Endothelial cell (in vitro differentiated cells): Measurements from ENCODE around the gene PAGE2B. TPM values are rescaled to one million over a fixed set of nuclear protein-coding genes. Genes with fewer than 3 reads are reported as not detected.

ENCODE experiments used
- DNase-seq: peaks from one replicate; pipeline ENCODE4 v3.0.0; 2021; ENCODE audit warnings: low spot score
- H3K27ac Mint-ChIP-seq: one replicate; pipeline ENCODE4 v1.8.0; 2021; ENCODE audit warnings: mixed read lengths, inconsistent platforms; ENCODE audit not compliant: unreplicated experiment
- H3K27me3 Mint-ChIP-seq: one replicate; pipeline ENCODE4 v1.8.0; 2021; ENCODE audit warnings: mild to moderate bottlenecking, moderate library complexity, mixed read lengths, inconsistent platforms; ENCODE audit not compliant: unreplicated experiment
- H3K36me3 Mint-ChIP-seq: one replicate; pipeline ENCODE4 v1.8.0; 2021; ENCODE audit warnings: mild to moderate bottlenecking, low read depth, mixed read lengths, inconsistent platforms; ENCODE audit not compliant: unreplicated experiment
- H3K4me1 Mint-ChIP-seq: one replicate; pipeline ENCODE4 v1.8.0; 2021; ENCODE audit warnings: mild to moderate bottlenecking, mixed read lengths, inconsistent platforms; ENCODE audit not compliant: unreplicated experiment
- H3K4me3 Mint-ChIP-seq: one replicate; pipeline ENCODE4 v1.8.0; 2021; ENCODE audit warnings: mild to moderate bottlenecking, mixed read lengths, inconsistent platforms; ENCODE audit not compliant: unreplicated experiment
- H3K9me3 Mint-ChIP-seq: one replicate; pipeline ENCODE4 v1.8.0; 2021; ENCODE audit warnings: mixed read lengths, inconsistent platforms; ENCODE audit not compliant: unreplicated experiment
- long read RNA-seq: library from polyadenylated mRNA; unstranded; transcript quantifications from one replicate; pipeline ENCODE4 v2.0.0, GENCODE V29; 2020; ENCODE audit not compliant: unreplicated experiment
- total RNA-seq: library from RNA; stranded (reverse); fragmentation: NEBNext Ultra II Directional; extraction: Animal tissue kit (Norgen Biotek cat#: 25700); gene quantifications from one replicate; pipeline ENCODE4 v1.2.1, GENCODE V29; 2021; ENCODE audit not compliant: unreplicated experiment
- TF ChIP-seq, protein P1 (sequence below): fragments of 200-600 bp; sonication (generic); IDR thresholded peaks from one replicate; pipeline ENCODE4 v1.5.0; 2021; ENCODE audit warnings: antibody characterized with exemption; ENCODE audit not compliant: unreplicated experiment

PAGE2B gene, protein sequence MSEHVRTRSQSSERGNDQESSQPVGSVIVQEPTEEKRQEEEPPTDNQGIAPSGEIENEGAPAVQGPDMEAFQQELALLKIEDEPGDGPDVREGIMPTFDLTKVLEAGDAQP
- not detected for total RNA-seq
- long read RNA-seq: 0 reads

DNA sequence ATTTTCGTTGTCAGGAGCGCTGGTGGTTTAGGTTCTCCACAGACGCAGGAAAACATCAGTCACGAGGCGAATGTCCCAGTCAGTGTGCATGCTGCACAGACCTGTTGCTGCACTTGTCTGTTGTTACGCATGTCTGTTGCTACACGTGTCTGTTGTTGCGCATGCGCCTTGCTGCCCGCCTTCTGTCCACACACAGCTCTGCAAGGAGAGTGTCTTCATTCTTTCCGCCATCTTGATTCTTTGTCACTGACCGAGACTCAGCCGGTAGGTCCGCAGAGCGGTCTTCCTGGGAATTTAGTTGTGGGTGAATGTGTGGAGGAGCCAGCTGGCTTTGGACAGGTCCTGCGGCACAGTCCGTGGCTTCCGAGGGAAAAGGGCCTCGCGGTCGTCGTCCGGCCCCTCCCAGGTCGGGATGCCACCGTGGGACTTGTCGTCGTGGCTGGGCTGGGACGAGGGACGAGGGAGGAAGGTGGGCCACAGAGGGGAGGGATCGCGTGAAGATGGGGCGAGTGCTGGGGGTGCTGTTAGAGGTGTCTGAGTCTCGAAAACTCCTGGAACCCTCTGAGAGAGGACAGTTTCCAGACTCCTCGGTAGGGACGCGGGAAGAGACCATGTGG, at the start of gene PAGE2B:
Gene PAGE2B, plus strand, starts transcription at position 180 of the 617 bp plus-strand sequence. CDS start 1,012 bp downstream, outside the sequence.
- DNase-seq: no peak
- Mint-ChIP-seq H3K4me3 (no peak within 1 kb of the TSS), H3K27me3 (peaks cover 2% of the 10 kb centered on the region), H3K27ac (no peak within 1 kb of the TSS), H3K4me1 (no peaks in the 10 kb centered on the region), H3K9me3 (no peaks in the 10 kb centered on the region), H3K36me3 (no peaks in the 10 kb centered on the region)
- TF ChIP-seq, protein P1, sequence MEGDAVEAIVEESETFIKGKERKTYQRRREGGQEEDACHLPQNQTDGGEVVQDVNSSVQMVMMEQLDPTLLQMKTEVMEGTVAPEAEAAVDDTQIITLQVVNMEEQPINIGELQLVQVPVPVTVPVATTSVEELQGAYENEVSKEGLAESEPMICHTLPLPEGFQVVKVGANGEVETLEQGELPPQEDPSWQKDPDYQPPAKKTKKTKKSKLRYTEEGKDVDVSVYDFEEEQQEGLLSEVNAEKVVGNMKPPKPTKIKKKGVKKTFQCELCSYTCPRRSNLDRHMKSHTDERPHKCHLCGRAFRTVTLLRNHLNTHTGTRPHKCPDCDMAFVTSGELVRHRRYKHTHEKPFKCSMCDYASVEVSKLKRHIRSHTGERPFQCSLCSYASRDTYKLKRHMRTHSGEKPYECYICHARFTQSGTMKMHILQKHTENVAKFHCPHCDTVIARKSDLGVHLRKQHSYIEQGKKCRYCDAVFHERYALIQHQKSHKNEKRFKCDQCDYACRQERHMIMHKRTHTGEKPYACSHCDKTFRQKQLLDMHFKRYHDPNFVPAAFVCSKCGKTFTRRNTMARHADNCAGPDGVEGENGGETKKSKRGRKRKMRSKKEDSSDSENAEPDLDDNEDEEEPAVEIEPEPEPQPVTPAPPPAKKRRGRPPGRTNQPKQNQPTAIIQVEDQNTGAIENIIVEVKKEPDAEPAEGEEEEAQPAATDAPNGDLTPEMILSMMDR: no peak

- TF ChIP-seq, protein P1: no peak
- no peak overlapping the region for H3K27ac Mint-ChIP-seq
- no peak for DNase-seq
- peaks cover 2% of the 10 kb centered on the region for H3K27me3 Mint-ChIP-seq
- no peaks in the 10 kb centered on the region for H3K9me3 Mint-ChIP-seq
- no peaks in the 10 kb centered on the region for H3K4me1 Mint-ChIP-seq
- H3K36me3 Mint-ChIP-seq: no peaks in the 10 kb centered on the region
- no peak overlapping the region for H3K4me3 Mint-ChIP-seq
Observed at GRCh38 chrX:55026143-55026542, 48.7 kb upstream of the PAGE2B start.

- peaks cover 2% of the 10 kb centered on the region for H3K27me3 Mint-ChIP-seq
- TF ChIP-seq, protein P1: no peak
- H3K27ac Mint-ChIP-seq: no peak overlapping the region
- no peaks in the 10 kb centered on the region for H3K36me3 Mint-ChIP-seq
- DNase-seq: no peak
- no peaks in the 10 kb centered on the region for H3K4me1 Mint-ChIP-seq
- H3K4me3 Mint-ChIP-seq: no peak overlapping the region
- no peaks in the 10 kb centered on the region for H3K9me3 Mint-ChIP-seq
Observed at GRCh38 chrX:55026840-55027239, 48.0 kb upstream of the PAGE2B start.

DNA sequence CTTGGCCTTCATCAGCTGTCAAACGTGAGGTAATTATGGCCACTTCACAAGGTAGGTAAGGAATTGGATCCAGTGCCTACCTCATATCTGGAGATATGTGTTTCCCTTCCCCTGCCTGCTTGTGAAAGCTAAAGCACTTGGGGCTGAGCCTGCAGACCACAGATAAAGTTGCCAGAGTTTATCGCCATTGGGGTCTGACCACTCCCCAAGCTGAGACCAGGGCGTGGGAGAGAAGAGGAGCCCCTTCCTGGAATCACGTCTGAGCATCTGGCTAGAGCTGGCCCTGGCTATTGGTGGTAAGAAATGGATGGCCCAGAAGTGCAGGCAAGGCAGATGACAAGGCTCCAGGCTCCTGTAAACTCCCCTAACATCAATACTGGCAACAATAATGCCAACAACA, 46.8 kb upstream of the PAGE2B start:
- H3K36me3 Mint-ChIP-seq: no peaks in the 10 kb centered on the region
- H3K4me1 Mint-ChIP-seq: no peaks in the 10 kb centered on the region
- no peak for DNase-seq
- TF ChIP-seq, protein P1: no peak
- no peaks in the 10 kb centered on the region for H3K9me3 Mint-ChIP-seq
- H3K27me3 Mint-ChIP-seq: peaks cover 2% of the 10 kb centered on the region
- no peak overlapping the region for H3K27ac Mint-ChIP-seq
- H3K4me3 Mint-ChIP-seq: no peak overlapping the region

GRCh38 chrX:55028611-55029010, 46.2 kb upstream of the PAGE2B start:
- H3K9me3 Mint-ChIP-seq: no peaks in the 10 kb centered on the region
- H3K4me3 Mint-ChIP-seq: no peak overlapping the region
- H3K27me3 Mint-ChIP-seq: peaks cover 2% of the 10 kb centered on the region
- H3K27ac Mint-ChIP-seq: no peak overlapping the region
- TF ChIP-seq, protein P1: no peak
- no peak for DNase-seq
- H3K36me3 Mint-ChIP-seq: no peaks in the 10 kb centered on the region
- H3K4me1 Mint-ChIP-seq: no peaks in the 10 kb centered on the region
